ENCODE results near the gene SCO2.

SCO2 gene

DNA sequence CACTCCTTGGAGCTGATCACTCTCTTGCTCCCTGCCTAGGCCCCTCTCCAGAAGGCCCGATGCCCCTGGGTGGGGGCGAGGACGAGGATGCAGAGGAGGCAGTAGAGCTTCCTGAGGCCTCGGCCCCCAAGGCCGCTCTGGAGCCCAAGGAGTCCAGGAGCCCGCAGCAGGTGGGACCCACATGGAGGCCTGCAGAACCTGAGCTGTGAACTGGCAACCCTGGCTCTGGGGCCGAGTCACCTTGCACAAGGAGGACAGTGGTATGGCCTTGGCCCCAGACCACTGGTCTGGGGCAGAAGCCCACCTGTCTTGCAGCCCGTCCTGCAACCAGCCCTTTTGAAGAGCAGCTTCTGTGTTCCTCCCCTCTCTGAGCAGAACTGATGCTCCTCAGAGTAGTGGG lies 6.2 kb downstream of the SCO2 start:
- TF ChIP-seq, protein P1, sequence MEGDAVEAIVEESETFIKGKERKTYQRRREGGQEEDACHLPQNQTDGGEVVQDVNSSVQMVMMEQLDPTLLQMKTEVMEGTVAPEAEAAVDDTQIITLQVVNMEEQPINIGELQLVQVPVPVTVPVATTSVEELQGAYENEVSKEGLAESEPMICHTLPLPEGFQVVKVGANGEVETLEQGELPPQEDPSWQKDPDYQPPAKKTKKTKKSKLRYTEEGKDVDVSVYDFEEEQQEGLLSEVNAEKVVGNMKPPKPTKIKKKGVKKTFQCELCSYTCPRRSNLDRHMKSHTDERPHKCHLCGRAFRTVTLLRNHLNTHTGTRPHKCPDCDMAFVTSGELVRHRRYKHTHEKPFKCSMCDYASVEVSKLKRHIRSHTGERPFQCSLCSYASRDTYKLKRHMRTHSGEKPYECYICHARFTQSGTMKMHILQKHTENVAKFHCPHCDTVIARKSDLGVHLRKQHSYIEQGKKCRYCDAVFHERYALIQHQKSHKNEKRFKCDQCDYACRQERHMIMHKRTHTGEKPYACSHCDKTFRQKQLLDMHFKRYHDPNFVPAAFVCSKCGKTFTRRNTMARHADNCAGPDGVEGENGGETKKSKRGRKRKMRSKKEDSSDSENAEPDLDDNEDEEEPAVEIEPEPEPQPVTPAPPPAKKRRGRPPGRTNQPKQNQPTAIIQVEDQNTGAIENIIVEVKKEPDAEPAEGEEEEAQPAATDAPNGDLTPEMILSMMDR (conservative IDR thresholded peaks at IDR 0.05; ENCODE audit: control insufficient read depth, insufficient read depth, low read depth, low read length): no peak

DNA sequence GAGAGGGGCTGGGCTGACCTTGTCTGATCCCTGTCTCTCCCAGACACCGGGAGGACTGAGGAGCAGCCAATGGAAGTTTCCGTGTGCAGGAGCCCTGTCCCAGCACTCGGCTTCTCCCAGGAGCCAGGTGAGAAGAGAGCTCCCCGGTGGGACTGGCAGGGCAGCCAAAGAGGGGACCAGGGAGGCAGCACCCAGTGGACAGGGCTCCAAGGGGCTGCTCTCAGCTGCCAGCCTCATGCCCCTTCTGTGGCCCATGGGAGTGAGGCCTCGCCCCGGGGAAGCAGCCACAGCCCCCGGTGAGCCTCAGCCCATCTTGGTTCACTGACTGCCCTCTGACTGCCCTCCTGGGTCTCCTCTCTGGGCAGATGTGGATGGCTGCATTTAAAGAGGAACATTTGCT lies 6.8 kb downstream of the SCO2 start:
- DNase-seq (ENCODE audit: low read depth): no peak
- H3K4me3 ChIP-seq (ENCODE audit: control insufficient read depth, low read depth, low read length): no peak overlapping the region
- TF ChIP-seq, protein P1 (conservative IDR thresholded peaks at IDR 0.05; ENCODE audit: control insufficient read depth, insufficient read depth, low read depth, low read length): no peak

More for the DNA sequence above, 6.2 kb downstream of the SCO2 start:
- H3K4me3 ChIP-seq (ENCODE audit: control insufficient read depth, low read depth, low read length): no peak overlapping the region
- no peak for DNase-seq (ENCODE audit: low read depth)

DNA sequence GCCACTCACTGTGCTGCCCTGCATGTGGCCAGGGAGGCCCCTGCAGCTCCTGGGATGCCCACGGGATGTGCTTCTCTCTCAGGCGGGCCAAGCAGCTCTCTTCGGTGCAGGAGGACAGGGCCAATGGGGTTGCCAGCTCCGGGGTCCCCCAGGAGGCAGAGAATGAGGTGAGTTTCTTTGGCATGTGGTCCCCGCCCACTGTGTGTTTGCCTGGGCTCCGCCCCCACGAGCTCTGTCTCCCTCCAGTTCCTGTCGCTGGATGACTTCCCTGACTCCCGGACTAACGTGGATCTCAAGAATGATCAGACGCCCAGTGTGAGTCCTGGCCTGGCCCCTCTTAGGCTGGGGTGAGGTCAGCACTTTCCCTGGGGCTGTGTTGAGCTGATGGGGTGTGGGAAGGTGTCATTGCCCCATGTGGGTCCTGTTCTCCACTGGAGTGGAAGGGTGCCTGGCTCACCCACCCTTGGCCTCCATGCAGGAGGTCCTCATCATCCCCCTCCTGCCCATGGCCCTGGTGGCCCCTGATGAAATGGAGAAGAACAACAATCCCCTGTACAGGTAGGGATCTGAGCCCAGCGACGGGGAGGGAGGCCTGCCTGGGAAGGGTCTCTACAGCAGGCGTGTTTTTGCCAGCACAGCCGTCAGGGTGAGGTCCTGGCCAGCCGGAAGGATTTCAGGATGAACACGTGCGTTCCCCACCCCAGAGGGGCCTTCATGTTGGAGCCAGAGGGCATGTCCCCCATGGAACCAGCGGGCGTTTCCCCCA lies 7.7 kb downstream of the SCO2 start:
- TF ChIP-seq, protein P1 (conservative IDR thresholded peaks at IDR 0.05; ENCODE audit: control insufficient read depth, insufficient read depth, low read depth, low read length): no peak
- H3K4me3 ChIP-seq (ENCODE audit: control insufficient read depth, low read depth, low read length): no peak overlapping the region
- DNase-seq (ENCODE audit: low read depth): no peak

DNA sequence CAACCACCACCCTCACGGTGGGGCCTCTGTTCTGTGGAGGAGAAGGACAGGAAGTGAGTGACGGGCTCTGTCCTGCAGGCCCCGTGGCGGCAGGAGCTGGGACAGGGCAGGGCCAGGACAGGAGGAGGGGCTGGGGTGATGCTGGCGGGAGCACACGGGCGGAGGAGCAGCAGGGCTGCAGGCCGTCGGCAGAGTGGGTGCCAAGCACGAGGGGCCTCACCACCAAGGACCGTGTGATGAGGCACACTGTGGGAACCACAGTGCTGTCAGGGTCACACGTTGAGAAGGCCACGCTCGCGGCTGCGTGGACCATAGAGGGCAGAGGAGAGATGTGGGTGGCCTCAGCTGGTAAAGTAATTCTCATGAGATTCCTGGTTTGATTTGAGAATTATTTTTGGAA lies 8.5 kb downstream of the SCO2 start:
- H3K4me3 ChIP-seq (ENCODE audit: control insufficient read depth, low read depth, low read length): no peak overlapping the region
- DNase-seq (ENCODE audit: low read depth): no peak
- TF ChIP-seq, protein P1 (conservative IDR thresholded peaks at IDR 0.05; ENCODE audit: control insufficient read depth, insufficient read depth, low read depth, low read length): no peak

DNA sequence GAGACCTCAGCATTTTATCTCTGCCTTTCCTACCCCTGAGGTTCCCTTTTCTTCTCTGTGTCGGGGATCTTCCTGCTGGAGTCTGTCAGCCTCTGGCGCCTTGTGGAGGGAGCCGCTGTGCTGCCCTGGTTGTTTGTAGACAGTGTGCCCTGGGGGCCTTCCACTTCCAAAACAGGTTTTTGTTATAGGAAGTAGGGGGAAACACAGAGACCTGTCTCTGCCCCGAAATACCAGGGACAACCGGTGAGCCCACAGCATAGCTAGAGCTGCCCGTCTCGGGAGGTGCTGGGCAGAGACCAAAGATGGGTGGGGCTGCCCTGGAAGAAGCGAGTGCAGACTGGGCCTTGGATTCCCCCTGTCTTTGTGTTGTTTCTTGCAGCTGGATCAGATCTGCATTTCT lies 9.3 kb downstream of the SCO2 start:
- DNase-seq (ENCODE audit: low read depth): no peak
- H3K4me3 ChIP-seq (ENCODE audit: control insufficient read depth, low read depth, low read length): no peak overlapping the region
- TF ChIP-seq, protein P1 (conservative IDR thresholded peaks at IDR 0.05; ENCODE audit: control insufficient read depth, insufficient read depth, low read depth, low read length): no peak

DNA sequence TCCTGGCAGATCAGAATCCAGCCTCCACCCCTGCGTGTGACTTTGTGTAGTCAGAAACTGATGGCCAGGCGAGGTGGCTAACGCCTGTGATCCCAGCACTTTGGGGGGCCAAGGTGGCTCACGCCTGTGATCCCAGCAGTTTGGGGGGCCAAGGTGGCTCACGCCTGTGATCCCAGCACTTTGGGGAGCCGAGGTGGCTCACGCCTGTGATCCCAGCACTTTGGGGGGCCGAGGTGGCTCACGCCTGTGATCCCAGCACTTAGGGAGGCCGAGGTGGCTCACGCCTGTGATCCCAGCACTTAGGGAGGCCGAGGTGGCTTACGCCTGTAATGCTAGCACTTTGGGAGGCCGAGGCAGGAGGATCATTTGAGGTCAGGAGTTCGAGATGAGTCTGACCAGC lies 12.2 kb downstream of the SCO2 start:
- H3K4me3 ChIP-seq (ENCODE audit: control insufficient read depth, low read depth, low read length): no peak overlapping the region
- TF ChIP-seq, protein P1 (conservative IDR thresholded peaks at IDR 0.05; ENCODE audit: control insufficient read depth, insufficient read depth, low read depth, low read length): no peak
- no peak for DNase-seq (ENCODE audit: low read depth)
